NCI-H1417 treated with DMSO at 0.1 percent for 48 hours (cell line): Measurements from ENCODE around the gene ZSCAN21.
A peak's percentile ranks its signal among the peaks of the same experiment; 100 is the strongest.

Experiments
- DNase-seq: peaks from one replicate; lab custom pipeline; 2025; lab: John Stamatoyannopoulos, UW

ZSCAN21 gene

GRCh38 chr7:100029596-100029995, 20.0 kb upstream of the ZSCAN21 start:
- no peak for DNase-seq

GRCh38 chr7:100033526-100033925, 16.0 kb upstream of the ZSCAN21 start:
- DNase-seq = no peak

- no peak for DNase-seq
Measured at GRCh38 chr7:100034871-100035510, 14.6 kb upstream of the ZSCAN21 start.

GRCh38 chr7:100035876-100036275, 13.7 kb upstream of the ZSCAN21 start:
- DNase-seq = no peak

GRCh38 chr7:100038326-100038725, 11.2 kb upstream of the ZSCAN21 start:
- no peak for DNase-seq

- no peak for DNase-seq
Measured at GRCh38 chr7:100040575-100040974, 9.0 kb upstream of the ZSCAN21 start.

GRCh38 chr7:100044718-100045117, 4.9 kb upstream of the ZSCAN21 start:
- DNase-seq = no peak

- no peak for DNase-seq
Measured at GRCh38 chr7:100048680-100049079, 894 bp upstream of the ZSCAN21 start.

GRCh38 chr7:100051611-100052010, 2.0 kb downstream of the ZSCAN21 start:
- DNase-seq = no peak

GRCh38 chr7:100053215-100053614, 3.6 kb downstream of the ZSCAN21 start:
- DNase-seq = peak; percentile 68

- DNase-seq = no peak
Measured at GRCh38 chr7:100057006-100057405, 7.4 kb downstream of the ZSCAN21 start.

- DNase-seq = no peak
Measured at GRCh38 chr7:100059251-100059739, 9.7 kb downstream of the ZSCAN21 start.

GRCh38 chr7:100061518-100062193, 12.1 kb downstream of the ZSCAN21 start:
- DNase-seq = no peak

- no peak for DNase-seq
Measured at GRCh38 chr7:100063376-100063775, 13.8 kb downstream of the ZSCAN21 start.

GRCh38 chr7:100064162-100064561, 14.6 kb downstream of the ZSCAN21 start:
- no peak for DNase-seq

GRCh38 chr7:100065452-100066186, 16.0 kb downstream of the ZSCAN21 start:
- no peak for DNase-seq

GRCh38 chr7:100066953-100067352, 17.4 kb downstream of the ZSCAN21 start:
- no peak for DNase-seq

GRCh38 chr7:100069991-100070390, 20.4 kb downstream of the ZSCAN21 start:
- DNase-seq = no peak

GRCh38 chr7:100071018-100071723, 21.6 kb downstream of the ZSCAN21 start:
- no peak for DNase-seq

GRCh38 chr7:100072462-100072861, 22.9 kb downstream of the ZSCAN21 start:
- DNase-seq = no peak

GRCh38 chr7:100074841-100075240, 25.3 kb downstream of the ZSCAN21 start:
- no peak for DNase-seq

GRCh38 chr7:100075418-100075817, 25.8 kb downstream of the ZSCAN21 start:
- DNase-seq = no peak
